ENCODE results near the gene AZU1. TPM values are rescaled to one million over a fixed set of nuclear protein-coding genes. Genes with fewer than 3 reads are reported as not detected.

The AZU1 gene
- total RNA-seq, 5 donors from 2014 or later (not counting 1 experiment from before 2014, with no cell fraction given): 0.20 to 1.2 (median 0.38) TPM

- peaks cover 0 to 8% of the 10 kb centered on the region in 2 experiments for H3K27me3 ChIP-seq (replicated peaks in 1 of 2; ENCODE audit: control insufficient read depth in 2 of 2, extremely low read depth in 1 of 2, insufficient read depth in 2 of 2, low read length in 1 of 2)
- H3K27ac Mint-ChIP-seq: no peak overlapping the region
- no peaks in the 10 kb centered on the region for H3K9me3 ChIP-seq
- H3K4me1 ChIP-seq (ENCODE audit: control insufficient read depth in 1 of 2, extremely low read depth in 1 of 2, insufficient read depth in 2 of 2, low read length in 2 of 2): peaks cover 11 to 38% of the 10 kb centered on the region in 2 experiments
- peaks cover 22 to 26% (median 25%) of the 10 kb centered on the region in 3 donors for H3K4me1 Mint-ChIP-seq
- DNase-seq: no peak
- POLR2A ChIA-PET: no interaction called here
- H3K27me3 Mint-ChIP-seq: peaks cover 0 to under 1% of the 10 kb centered on the region in 2 donors
- 87% methylated on average over 35 of the region's 39 CpGs for WGBS (ENCODE audit: insufficient coverage)
- H3K9me3 Mint-ChIP-seq: no peaks in the 10 kb centered on the region
- H3K36me3 Mint-ChIP-seq: no peaks in the 10 kb centered on the region
- H3K4me3 ChIP-seq (ENCODE audit: control insufficient read depth in 1 of 2, extremely low read depth in 1 of 2, low read length in 1 of 2): peak overlapping the region; percentile 66 to 80
- CTCF ChIA-PET: interaction anchor here in 1 of 2 donors (0.6 kb wide), 1 partner anchor 123 kb away, joined by 7 read pairs; no protein-coding TSS in a partner anchor
- peak overlapping the region; percentile 13 to 94 (median 93) for H3K4me3 Mint-ChIP-seq
- no peak for ATAC-seq (replicated peaks in 1 of 4)
- H3K27ac ChIP-seq (ENCODE audit: low read length): no peak overlapping the region
- peaks cover 0 to 9% of the 10 kb centered on the region in 2 donors for H3K36me3 ChIP-seq (ENCODE audit: control insufficient read depth in 2 of 2, extremely low read depth in 1 of 2, insufficient read depth in 1 of 2, low read length in 1 of 2)
Observed at GRCh38 chr19:795691-796581, 31.7 kb upstream of the AZU1 start.

GRCh38 chr19:796692-797527 lies 30.7 kb upstream of the AZU1 start, which contains the start of gene PTBP1:
PTBP1 (plus strand) TSS chr19:797452; CDS start chr19:797498, 46 bp downstream.
- ChIA-PET POLR2A (interaction anchor here in 1 of 2 donors (0.8 kb wide), 1 partner anchor 225 kb away, joined by 3 read pairs; the partner anchor contains the start of gene RNU6-2), CTCF (interaction anchor here in 1 of 2 donors (0.9 kb wide), 1 partner anchor 134 kb away, joined by 3 read pairs; the partner anchor contains the start of gene RNF126)
- under 1% methylated on average over 79 of the region's 83 CpGs for WGBS (ENCODE audit: insufficient coverage)
- H3K36me3 ChIP-seq (ENCODE audit: control insufficient read depth in 2 of 2, extremely low read depth in 1 of 2, insufficient read depth in 1 of 2, low read length in 1 of 2): peaks cover 0 to 12% of the 10 kb centered on the region in 2 donors
- H3K27ac ChIP-seq (ENCODE audit: low read length): peak within 1 kb of the TSS; percentile 67
- H3K27me3 ChIP-seq (replicated peaks in 1 of 2; ENCODE audit: control insufficient read depth in 2 of 2, extremely low read depth in 1 of 2, insufficient read depth in 2 of 2, low read length in 1 of 2): peaks cover 0 to 6% of the 10 kb centered on the region in 2 experiments
- peak within 1 kb of the TSS; percentile 86 to 94 (median 93) for H3K4me3 Mint-ChIP-seq
- no peaks in the 10 kb centered on the region for H3K9me3 Mint-ChIP-seq
- peaks cover 20 to 48% of the 10 kb centered on the region in 2 experiments for H3K4me1 ChIP-seq (ENCODE audit: control insufficient read depth in 1 of 2, extremely low read depth in 1 of 2, insufficient read depth in 2 of 2, low read length in 2 of 2)
- H3K4me3 ChIP-seq (ENCODE audit: control insufficient read depth in 1 of 2, extremely low read depth in 1 of 2, low read length in 1 of 2): peak within 1 kb of the TSS; percentile 77 to 80
- ATAC-seq (replicated peaks in 1 of 4): peak; percentile 82 to 88 (median 84)
- DNase-seq: peak; percentile 95 to 100 (median 100)
- H3K27me3 Mint-ChIP-seq: no peaks in the 10 kb centered on the region
- H3K27ac Mint-ChIP-seq: peak within 1 kb of the TSS; percentile 91 to 94
- no peaks in the 10 kb centered on the region for H3K36me3 Mint-ChIP-seq
- H3K9me3 ChIP-seq: no peaks in the 10 kb centered on the region
- H3K4me1 Mint-ChIP-seq: peaks cover 32 to 36% (median 34%) of the 10 kb centered on the region in 3 donors

GRCh38 chr19:797528-798414 lies 29.9 kb upstream of the AZU1 start:
- H3K27ac ChIP-seq (ENCODE audit: low read length): peak overlapping the region; percentile 67
- CTCF ChIA-PET: interaction anchor here in 1 of 2 donors (0.9 kb wide), 1 partner anchor 134 kb away, joined by 3 read pairs; the partner anchor contains the start of gene RNF126
- Mint-ChIP-seq H3K27ac (peak overlapping the region; percentile 87 to 91), H3K36me3 (peaks cover 2% of the 10 kb centered on the region), H3K9me3 (no peaks in the 10 kb centered on the region), H3K27me3 (no peaks in the 10 kb centered on the region), H3K4me1 (peaks cover 41 to 45% (median 43%) of the 10 kb centered on the region in 3 donors), H3K4me3 (peak overlapping the region; percentile 86 to 94 (median 89))
- peaks cover 7 to 16% of the 10 kb centered on the region in 2 donors for H3K36me3 ChIP-seq (ENCODE audit: control insufficient read depth in 2 of 2, extremely low read depth in 1 of 2, insufficient read depth in 1 of 2, low read length in 1 of 2)
- DNase-seq (peak; percentile 73 to 94 (median 82)), ATAC-seq (replicated peaks in 1 of 4) (peak; percentile 23 to 41 (median 37))
- POLR2A ChIA-PET: interaction anchor here in 1 of 2 donors (0.8 kb wide), 1 partner anchor 224 kb away, joined by 3 read pairs; the partner anchor contains the start of gene RNU6-2
- under 1% methylated on average over 118 of the region's 129 CpGs for WGBS (ENCODE audit: insufficient coverage)
- H3K4me1 ChIP-seq (ENCODE audit: control insufficient read depth in 1 of 2, extremely low read depth in 1 of 2, insufficient read depth in 2 of 2, low read length in 2 of 2): peaks cover 27 to 57% of the 10 kb centered on the region in 2 experiments
- H3K9me3 ChIP-seq: no peaks in the 10 kb centered on the region
- no peaks in the 10 kb centered on the region for H3K27me3 ChIP-seq (replicated peaks in 1 of 2; ENCODE audit: control insufficient read depth in 2 of 2, extremely low read depth in 1 of 2, insufficient read depth in 2 of 2, low read length in 1 of 2)
- H3K4me3 ChIP-seq (ENCODE audit: control insufficient read depth in 1 of 2, extremely low read depth in 1 of 2, low read length in 1 of 2): peak overlapping the region; percentile 70 to 77

GRCh38 chr19:798415-799075 lies 29.1 kb upstream of the AZU1 start:
- DNase-seq (peak in 5 of 35 experiments; percentile 19 to 40 (median 28)), ATAC-seq (replicated peaks in 1 of 4) (no peak)
- WGBS (ENCODE audit: insufficient coverage): under 1% methylated on average over 29 of the region's 44 CpGs
- Mint-ChIP-seq H3K27ac (peak overlapping the region; percentile 94 to 96), H3K4me1 (peaks cover 42 to 52% (median 49%) of the 10 kb centered on the region in 3 donors), H3K36me3 (peaks cover 6% of the 10 kb centered on the region), H3K27me3 (no peaks in the 10 kb centered on the region), H3K9me3 (no peaks in the 10 kb centered on the region), H3K4me3 (peak overlapping the region; percentile 80 to 94 (median 89))
- no peaks in the 10 kb centered on the region for H3K27me3 ChIP-seq (replicated peaks in 1 of 2; ENCODE audit: control insufficient read depth in 2 of 2, extremely low read depth in 1 of 2, insufficient read depth in 2 of 2, low read length in 1 of 2)
- peaks cover 13 to 23% of the 10 kb centered on the region in 2 donors for H3K36me3 ChIP-seq (ENCODE audit: control insufficient read depth in 2 of 2, extremely low read depth in 1 of 2, insufficient read depth in 1 of 2, low read length in 1 of 2)
- POLR2A ChIA-PET: no interaction called here
- H3K4me3 ChIP-seq (ENCODE audit: control insufficient read depth in 1 of 2, extremely low read depth in 1 of 2, low read length in 1 of 2): peak overlapping the region; percentile 70 to 77
- peaks cover 27 to 65% of the 10 kb centered on the region in 2 experiments for H3K4me1 ChIP-seq (ENCODE audit: control insufficient read depth in 1 of 2, extremely low read depth in 1 of 2, insufficient read depth in 2 of 2, low read length in 2 of 2)
- CTCF ChIA-PET: no interaction called here
- no peaks in the 10 kb centered on the region for H3K9me3 ChIP-seq
- H3K27ac ChIP-seq (ENCODE audit: low read length): peak overlapping the region; percentile 67

- DNase-seq (peak in 5 of 35 experiments; percentile 11 to 49 (median 25)), ATAC-seq (replicated peaks in 1 of 4) (no peak)
- H3K4me3 Mint-ChIP-seq: peak overlapping the region; percentile 80 to 94 (median 89)
- no peaks in the 10 kb centered on the region for H3K27me3 Mint-ChIP-seq
- no peaks in the 10 kb centered on the region for H3K9me3 ChIP-seq
- peak overlapping the region; percentile 70 to 77 for H3K4me3 ChIP-seq (ENCODE audit: control insufficient read depth in 1 of 2, extremely low read depth in 1 of 2, low read length in 1 of 2)
- H3K4me1 ChIP-seq (ENCODE audit: control insufficient read depth in 1 of 2, extremely low read depth in 1 of 2, insufficient read depth in 2 of 2, low read length in 2 of 2): peaks cover 27 to 71% of the 10 kb centered on the region in 2 experiments
- H3K9me3 Mint-ChIP-seq: no peaks in the 10 kb centered on the region
- CTCF ChIA-PET: no interaction called here
- peaks cover 18 to 30% of the 10 kb centered on the region in 2 donors for H3K36me3 ChIP-seq (ENCODE audit: control insufficient read depth in 2 of 2, extremely low read depth in 1 of 2, insufficient read depth in 1 of 2, low read length in 1 of 2)
- H3K27ac ChIP-seq (ENCODE audit: low read length): peak overlapping the region; percentile 67
- no peaks in the 10 kb centered on the region for H3K27me3 ChIP-seq (replicated peaks in 1 of 2; ENCODE audit: control insufficient read depth in 2 of 2, extremely low read depth in 1 of 2, insufficient read depth in 2 of 2, low read length in 1 of 2)
- 10% methylated on average over 22 of the region's 28 CpGs for WGBS (ENCODE audit: insufficient coverage)
- H3K36me3 Mint-ChIP-seq: peaks cover 13% of the 10 kb centered on the region
- POLR2A ChIA-PET: no interaction called here
- peak overlapping the region; percentile 94 to 96 for H3K27ac Mint-ChIP-seq
- H3K4me1 Mint-ChIP-seq: peaks cover 42 to 57% (median 52%) of the 10 kb centered on the region in 3 donors
Observed at GRCh38 chr19:799076-799881, 28.4 kb upstream of the AZU1 start.
